Osteoblast (primary cell): ENCODE results near the gene PROSER1. TPM values are rescaled to one million over a fixed set of nuclear protein-coding genes. Genes with fewer than 3 reads are reported as not detected.

Source experiments
- DNase-seq: peaks from one replicate; pipeline ENCODE4 v3.0.0; 2011; ENCODE audit warnings: low spot score, mixed read lengths; ENCODE audit not compliant: insufficient read length; ENCODE audit errors: missing footprints
- H2AFZ ChIP-seq: 2 replicates; pipeline ENCODE4 v1.6.0; 2011; ENCODE audit warnings: mild to moderate bottlenecking, low read length
- H3K27ac ChIP-seq: 2 replicates; pipeline ENCODE4 v1.5.1; 2011; ENCODE audit warnings: mild to moderate bottlenecking, low read depth, low read length, moderate library complexity
- H3K27me3 ChIP-seq: 2 replicates; pipeline ENCODE4 v1.6.0; 2012; ENCODE audit warnings: mild to moderate bottlenecking, control low read depth, inconsistent platforms, low read length, moderate library complexity; ENCODE audit not compliant: insufficient read depth
- H3K36me3 ChIP-seq: 2 replicates; pipeline ENCODE4 v1.5.1; 2011; ENCODE audit warnings: mild to moderate bottlenecking, low read length, control low read depth, moderate library complexity; ENCODE audit not compliant: insufficient read depth
- H3K4me1 ChIP-seq: 2 replicates; pipeline ENCODE4 v1.5.1; 2011; ENCODE audit warnings: mild to moderate bottlenecking, low read length, control low read depth, moderate library complexity; ENCODE audit not compliant: insufficient read depth
- H3K4me2 ChIP-seq: 2 replicates; pipeline ENCODE4 v1.6.0; 2011; ENCODE audit warnings: mild to moderate bottlenecking, low read length; ENCODE audit not compliant: insufficient read depth
- H3K4me3 ChIP-seq: fragments of 200-600 bp; sonication (generic); 3 replicates; pipeline ENCODE4 v1.5.1; 2012; ENCODE audit warnings: mild to moderate bottlenecking, low read length, inconsistent platforms; ENCODE audit not compliant: insufficient read depth
- H3K79me2 ChIP-seq: 2 replicates; pipeline ENCODE4 v1.6.0; 2012; ENCODE audit warnings: mild to moderate bottlenecking, low read length, control low read depth, inconsistent platforms; ENCODE audit not compliant: insufficient read depth
- H3K9me3 ChIP-seq: 2 replicates; pipeline ENCODE4 v1.5.1; 2011; ENCODE audit warnings: low read depth, low read length, control low read depth
- H4K20me1 ChIP-seq: 2 replicates; pipeline ENCODE4 v1.6.0; 2012; ENCODE audit warnings: mild to moderate bottlenecking, low read length, control low read depth; ENCODE audit not compliant: insufficient read depth
- CTCF ChIP-seq: IDR thresholded peaks from 2 replicates; pipeline ENCODE4 v1.5.1; 2011; ENCODE audit warnings: mild to moderate bottlenecking, low read depth, low read length, moderate library complexity; ENCODE audit errors: extremely low read depth
- total RNA-seq: library from RNA; depleted of rRNA; stranded (reverse); fragments of >200 nt; gene quantifications from 2 replicates; pipeline ENCODE4 v1.2.3, GENCODE V29; 2012

PROSER1 gene
- total RNA-seq, 1 donor: 13.4 TPM

- Histone ChIP-seq H3K9me3 (no peaks in the 10 kb centered on the region), H3K79me2 (no peaks in the 10 kb centered on the region), H4K20me1 (no peaks in the 10 kb centered on the region), H3K27me3 (no peaks in the 10 kb centered on the region), H3K27ac (no peak overlapping the region), H2AFZ (no peak overlapping the region), H3K4me2 (no peak overlapping the region), H3K4me1 (no peaks in the 10 kb centered on the region), H3K36me3 (no peaks in the 10 kb centered on the region), H3K4me3 (no peak overlapping the region)
- no peak for DNase-seq
- no peak for TF ChIP-seq CTCF
These were observed 57.2 kb downstream of the PROSER1 start for GRCh38 chr13:38980750-38981078.

GRCh38 chr13:38979891-38980749, 57.8 kb downstream of the PROSER1 start:
- Histone ChIP-seq H3K9me3 (no peaks in the 10 kb centered on the region), H3K4me2 (no peak overlapping the region), H4K20me1 (no peaks in the 10 kb centered on the region), H3K4me3 (no peak overlapping the region), H3K4me1 (no peaks in the 10 kb centered on the region), H3K27ac (no peak overlapping the region), H3K27me3 (no peaks in the 10 kb centered on the region), H3K79me2 (no peaks in the 10 kb centered on the region), H3K36me3 (no peaks in the 10 kb centered on the region), H2AFZ (no peak overlapping the region)
- no peak for DNase-seq
- TF ChIP-seq CTCF: no peak

- H2AFZ ChIP-seq: no peak overlapping the region
- H3K9me3 ChIP-seq: no peaks in the 10 kb centered on the region
- no peaks in the 10 kb centered on the region for H3K4me1 ChIP-seq
- H3K4me3 ChIP-seq: no peak overlapping the region
- H3K36me3 ChIP-seq: no peaks in the 10 kb centered on the region
- H3K79me2 ChIP-seq: no peaks in the 10 kb centered on the region
- no peak for DNase-seq
- no peak for TF ChIP-seq CTCF
- no peak overlapping the region for H3K27ac ChIP-seq
- no peaks in the 10 kb centered on the region for H3K27me3 ChIP-seq
- no peaks in the 10 kb centered on the region for H4K20me1 ChIP-seq
- no peak overlapping the region for H3K4me2 ChIP-seq
These were observed 67.4 kb downstream of the PROSER1 start for GRCh38 chr13:38970380-38971051.

GRCh38 chr13:38969187-38969586, 68.7 kb downstream of the PROSER1 start:
- Histone ChIP-seq H4K20me1 (no peaks in the 10 kb centered on the region), H3K4me3 (no peak overlapping the region), H3K4me2 (no peak overlapping the region), H3K27ac (no peak overlapping the region), H3K36me3 (no peaks in the 10 kb centered on the region), H3K4me1 (no peaks in the 10 kb centered on the region), H3K27me3 (no peaks in the 10 kb centered on the region), H2AFZ (no peak overlapping the region), H3K79me2 (no peaks in the 10 kb centered on the region), H3K9me3 (no peaks in the 10 kb centered on the region)
- DNase-seq: no peak
- no peak for TF ChIP-seq CTCF
